Lower leg skin (tissue), 3 donors: ENCODE data around the gene ACOXL.

Experiments
- POLR2A ChIP-seq, 2 donors: fragments of 450-650 bp; IDR thresholded peaks; one replicate each; pipeline ENCODE4 v1.6.1; 2016 to 2017; ENCODE audit warnings: antibody characterized with exemption in 2 of 2, mild to moderate bottlenecking in 1 of 2, moderate library complexity in 1 of 2
- TF ChIP-seq, protein P1 (sequence below), 3 donors: fragments of 450-650 bp; IDR thresholded peaks; one replicate each; pipeline ENCODE4 v1.5.1; 2016; ENCODE audit warnings: antibody characterized with exemption in 3 of 3, mild to moderate bottlenecking in 3 of 3, moderate library complexity in 2 of 3

DNA sequence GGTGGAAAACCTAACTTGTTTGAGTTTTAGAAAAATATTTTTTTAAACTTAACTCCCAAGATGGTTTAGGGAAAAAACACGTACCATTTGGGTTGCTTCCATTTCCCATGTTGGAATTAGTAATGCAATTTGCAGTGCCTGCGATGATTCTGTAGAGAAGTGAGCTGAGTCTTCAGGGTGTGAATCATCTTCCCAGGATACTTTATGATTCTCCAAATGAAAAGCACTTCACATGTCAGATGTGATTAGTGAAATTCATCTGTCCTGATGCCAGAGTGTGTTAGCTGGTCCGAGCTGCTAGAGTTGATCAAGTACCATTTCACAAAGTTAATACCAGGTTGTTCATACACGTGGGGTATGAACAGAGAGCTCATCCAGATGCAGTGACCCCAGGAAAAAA is 59.1 kb downstream of the ACOXL start:
- TF ChIP-seq POLR2A (IDR thresholded peaks at IDR 0.05) = no peak
- TF ChIP-seq, protein P1, sequence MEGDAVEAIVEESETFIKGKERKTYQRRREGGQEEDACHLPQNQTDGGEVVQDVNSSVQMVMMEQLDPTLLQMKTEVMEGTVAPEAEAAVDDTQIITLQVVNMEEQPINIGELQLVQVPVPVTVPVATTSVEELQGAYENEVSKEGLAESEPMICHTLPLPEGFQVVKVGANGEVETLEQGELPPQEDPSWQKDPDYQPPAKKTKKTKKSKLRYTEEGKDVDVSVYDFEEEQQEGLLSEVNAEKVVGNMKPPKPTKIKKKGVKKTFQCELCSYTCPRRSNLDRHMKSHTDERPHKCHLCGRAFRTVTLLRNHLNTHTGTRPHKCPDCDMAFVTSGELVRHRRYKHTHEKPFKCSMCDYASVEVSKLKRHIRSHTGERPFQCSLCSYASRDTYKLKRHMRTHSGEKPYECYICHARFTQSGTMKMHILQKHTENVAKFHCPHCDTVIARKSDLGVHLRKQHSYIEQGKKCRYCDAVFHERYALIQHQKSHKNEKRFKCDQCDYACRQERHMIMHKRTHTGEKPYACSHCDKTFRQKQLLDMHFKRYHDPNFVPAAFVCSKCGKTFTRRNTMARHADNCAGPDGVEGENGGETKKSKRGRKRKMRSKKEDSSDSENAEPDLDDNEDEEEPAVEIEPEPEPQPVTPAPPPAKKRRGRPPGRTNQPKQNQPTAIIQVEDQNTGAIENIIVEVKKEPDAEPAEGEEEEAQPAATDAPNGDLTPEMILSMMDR (IDR thresholded peaks at IDR 0.05) = no peak
